Left ventricle myocardium superior (tissue), 1 donor: ENCODE measurements around the gene TRIM9. TPM values are rescaled to one million over a fixed set of nuclear protein-coding genes. Genes with fewer than 3 reads are reported as not detected.

Source experiments
- ATAC-seq: fragments of 200-7000 bp; cut with Tn5 transposase; one replicate; pipeline ENCODE4 v1.9.1; 2020; ENCODE audit warnings: mild to moderate bottlenecking, moderate library complexity
- DNase-seq: peaks from one replicate; pipeline ENCODE4 v3.0.0-alpha.2; 2020
- intact Hi-C: fragments of 100-400 bp; cut with micrococcal nuclease; formaldehyde crosslinking; loops from one replicate; pipeline ENCODE4 v1.11.0; 2022
- total RNA-seq: library from RNA; stranded (reverse); fragmentation: NEBNext Ultra II Directional; extraction: Animal tissue kit (Norgen Biotek cat#: 25700); gene quantifications from one replicate; pipeline ENCODE4 v1.2.1, GENCODE V29; 2021
- donor health status: DM: no; HTN: yes; CAD: no; lungs with severe emphysema.

TRIM9 gene
- total RNA-seq, 1 donor from 2014 or later, result 0.42 TPM

GRCh38 chr14:51095854-51096823, 1.2 kb upstream of the TRIM9 start:
- DNase-seq, result peak; percentile 34
- peak; percentile 19 for ATAC-seq
- intact Hi-C loops, result no loop called here

DNA sequence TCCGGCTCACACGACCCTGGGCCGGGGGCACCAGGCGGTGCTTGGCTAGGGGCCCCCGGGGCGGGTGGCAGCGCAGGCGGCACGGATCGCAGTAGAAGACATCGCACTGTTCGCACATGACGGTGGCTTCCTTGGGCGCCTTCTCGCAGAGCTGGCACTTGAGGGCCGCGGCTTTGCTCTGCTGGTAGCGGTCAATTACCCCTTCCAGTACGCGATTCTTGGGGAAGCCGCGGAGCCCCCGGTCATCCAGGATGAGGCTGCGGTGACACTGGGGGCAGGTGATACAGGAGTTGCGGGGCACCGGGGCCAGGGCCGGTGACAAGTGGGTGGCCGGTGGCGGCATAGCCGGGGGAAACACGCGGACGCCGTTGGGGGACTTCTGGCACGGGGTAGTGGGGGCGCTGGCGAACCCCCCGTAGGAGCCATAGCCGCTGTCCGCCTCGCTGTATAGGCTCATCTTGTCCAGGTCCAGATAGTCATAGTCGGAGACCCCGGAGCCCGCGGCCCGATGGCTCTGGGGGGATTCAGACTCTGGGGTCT, 553 bp downstream of the TRIM9 start:
- ATAC-seq (no peak), DNase-seq (peak; percentile 28)
- intact Hi-C loops, result no loop called here

- intact Hi-C loops, result no loop called here
- DNase-seq, result peak; percentile 63
- no peak for ATAC-seq
Measured at GRCh38 chr14:51093371-51094281, 1.3 kb downstream of the TRIM9 start.

DNA sequence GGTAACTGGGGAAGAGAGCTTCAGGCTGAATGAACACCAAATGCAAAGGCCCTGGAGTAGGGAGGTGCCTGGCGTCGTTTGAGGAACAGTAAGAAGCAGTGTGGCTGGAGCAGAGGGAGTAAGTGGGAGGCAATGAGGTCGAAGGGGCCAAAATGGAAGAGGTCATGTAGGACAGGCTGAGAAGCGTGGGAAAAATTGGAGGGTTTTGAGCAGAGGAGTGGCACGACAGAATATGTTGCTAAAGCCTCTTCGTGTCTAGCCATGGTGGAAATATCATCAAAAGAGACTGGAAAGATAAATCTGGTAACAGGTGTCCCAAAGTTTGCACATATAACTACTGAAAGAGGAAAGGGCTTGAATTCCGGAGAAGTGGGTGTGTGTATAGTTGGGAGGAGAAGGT, 1.9 kb downstream of the TRIM9 start:
- DNase-seq, result no peak
- no peak for ATAC-seq
- intact Hi-C loops, result no loop called here

DNA sequence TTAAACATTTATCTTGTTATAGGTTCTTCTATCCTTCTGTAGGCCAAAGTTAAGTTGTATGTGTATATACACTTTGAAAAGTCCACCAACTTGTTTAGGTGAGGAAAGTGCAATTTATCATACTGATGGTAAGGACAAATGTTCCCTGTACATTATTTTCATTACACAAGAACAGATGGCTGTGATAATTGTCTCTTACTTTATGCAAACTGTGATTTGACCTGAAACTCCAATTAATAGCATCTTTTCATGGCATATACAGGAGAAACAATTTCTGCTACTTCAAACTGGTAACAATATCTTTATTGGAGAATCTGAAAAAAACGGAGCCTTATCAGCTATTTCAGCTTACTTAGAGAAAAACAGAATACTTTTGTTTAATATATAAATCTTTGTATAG, 5.6 kb downstream of the TRIM9 start:
- intact Hi-C loops, result no loop called here
- no peak for ATAC-seq
- DNase-seq, result no peak

GRCh38 chr14:51087031-51087441, 7.9 kb downstream of the TRIM9 start:
- intact Hi-C loops, result no loop called here
- ATAC-seq, result peak; percentile 51
- DNase-seq, result no peak

GRCh38 chr14:51086044-51086443, 8.9 kb downstream of the TRIM9 start:
- no peak for DNase-seq
- ATAC-seq, result peak; percentile 52
- intact Hi-C loops, result no loop called here

DNA sequence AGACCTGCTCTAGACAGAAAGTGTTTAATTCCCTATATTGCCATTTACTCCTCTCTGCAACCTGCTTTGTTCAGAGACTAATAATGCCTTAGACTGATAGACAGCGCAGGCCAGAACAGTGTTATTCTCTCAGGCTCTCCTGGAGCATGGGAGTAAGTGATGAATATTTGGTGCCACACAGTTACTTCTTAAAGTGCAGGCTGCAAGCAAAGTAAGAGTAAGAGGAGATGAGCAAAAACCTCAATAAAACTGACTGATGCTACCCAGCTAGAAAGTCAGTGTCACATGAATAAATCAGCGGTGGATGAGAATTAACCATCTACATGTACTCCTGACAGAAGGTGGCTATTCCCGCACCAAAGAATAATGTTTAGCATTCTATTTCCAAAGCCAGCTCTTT, 9.9 kb downstream of the TRIM9 start:
- DNase-seq (no peak), ATAC-seq (no peak)
- intact Hi-C loops, result no loop called here

- intact Hi-C loops, result no loop called here
- no peak for DNase-seq
- no peak for ATAC-seq
Measured at GRCh38 chr14:51084507-51084906, 10.4 kb downstream of the TRIM9 start.

DNA sequence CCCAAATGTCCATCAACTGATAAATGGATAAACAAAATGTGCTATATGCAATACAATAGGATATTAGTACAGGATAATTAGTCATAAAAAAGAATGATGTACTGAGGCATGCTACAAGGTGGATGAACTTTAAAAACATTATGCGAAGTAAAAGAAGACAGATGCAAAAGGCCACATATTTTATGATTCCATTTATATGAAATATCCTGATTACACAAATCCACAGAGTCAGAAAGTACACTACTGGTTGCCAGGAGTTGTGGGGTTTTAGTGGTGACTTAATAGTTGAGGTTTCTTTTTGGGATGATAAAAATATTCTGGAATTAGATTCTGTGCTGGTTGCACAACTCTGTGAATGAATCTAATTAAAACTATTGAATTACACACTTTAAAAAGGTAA, 12.6 kb downstream of the TRIM9 start:
- intact Hi-C loops, result no loop called here
- peak; percentile 62 for ATAC-seq
- no peak for DNase-seq

DNA sequence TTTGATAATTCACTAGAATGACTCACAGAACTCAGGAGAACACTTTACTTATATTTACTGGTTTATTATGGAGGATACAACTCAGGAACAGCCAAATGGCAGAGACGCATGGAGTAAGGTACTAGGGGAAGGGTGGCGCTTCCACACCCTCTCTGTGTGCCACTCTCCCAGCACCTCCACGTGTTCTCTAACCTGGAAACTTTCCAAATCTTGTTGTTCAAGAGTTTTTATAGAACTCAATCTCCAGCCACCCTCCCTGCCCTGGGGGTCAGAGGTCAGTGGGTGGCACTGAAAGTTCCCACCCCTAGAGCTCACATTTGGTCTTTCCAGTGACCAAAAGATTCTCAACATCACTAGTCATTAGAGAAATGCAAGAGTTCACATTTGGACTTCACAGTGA, 13.2 kb downstream of the TRIM9 start:
- no peak for DNase-seq
- no peak for ATAC-seq
- intact Hi-C loops, result no loop called here

- ATAC-seq (no peak), DNase-seq (no peak)
- intact Hi-C loops, result no loop called here
Measured at GRCh38 chr14:51081209-51081608, 13.7 kb downstream of the TRIM9 start.

DNA sequence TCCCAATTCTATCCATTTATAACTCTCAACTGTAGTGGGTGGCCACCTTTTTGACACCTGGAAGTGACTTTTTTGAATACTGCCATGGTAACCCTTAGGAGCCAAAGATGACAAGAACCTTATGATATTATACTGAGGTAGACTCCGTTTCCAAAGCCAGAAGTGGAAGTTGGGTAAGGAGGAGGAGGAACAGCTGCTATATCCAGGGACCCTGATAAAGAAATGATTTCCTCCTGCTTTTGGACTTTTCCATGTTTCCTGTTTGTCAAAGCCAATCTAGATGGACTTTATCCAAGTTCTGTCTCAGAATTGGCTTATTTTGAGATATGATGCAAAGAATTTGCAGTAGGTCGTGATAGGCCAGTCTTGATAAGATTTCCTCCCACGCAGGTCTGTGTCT, 14.3 kb downstream of the TRIM9 start:
- intact Hi-C loops, result no loop called here
- DNase-seq (no peak), ATAC-seq (peak; percentile 74)

DNA sequence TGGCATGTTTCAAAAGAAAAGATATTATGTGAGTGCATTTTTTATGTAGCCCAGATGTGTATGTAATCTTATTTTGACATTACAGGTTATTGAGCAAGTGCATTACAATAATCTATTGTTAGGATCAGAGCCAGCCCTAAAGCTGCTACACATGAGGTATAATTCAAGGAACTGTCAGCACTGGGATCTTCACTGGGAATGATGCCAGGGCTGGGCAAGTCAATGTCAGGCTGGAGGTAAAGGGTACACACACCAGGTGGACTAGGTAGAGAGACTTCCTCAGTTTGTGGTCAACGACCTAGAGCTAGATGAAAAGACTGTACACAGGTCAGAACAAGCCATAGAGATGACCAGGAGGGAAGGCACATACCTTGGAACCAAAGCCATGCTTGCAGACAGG, 15.4 kb downstream of the TRIM9 start:
- intact Hi-C loops, result loop anchor here (10.0 kb wide), 1 partner anchor 115 kb away; no protein-coding TSS in a partner anchor
- DNase-seq (no peak), ATAC-seq (no peak)

GRCh38 chr14:51079085-51079484, 15.8 kb downstream of the TRIM9 start:
- ATAC-seq, result no peak
- intact Hi-C loops, result loop anchor here (10.0 kb wide), 1 partner anchor 114 kb away; no protein-coding TSS in a partner anchor
- DNase-seq, result no peak

GRCh38 chr14:51074701-51075385, 20.1 kb downstream of the TRIM9 start:
- intact Hi-C loops, result loop anchor here (10.0 kb wide), 1 partner anchor 110 kb away; no protein-coding TSS in a partner anchor
- no peak for DNase-seq
- ATAC-seq, result no peak

DNA sequence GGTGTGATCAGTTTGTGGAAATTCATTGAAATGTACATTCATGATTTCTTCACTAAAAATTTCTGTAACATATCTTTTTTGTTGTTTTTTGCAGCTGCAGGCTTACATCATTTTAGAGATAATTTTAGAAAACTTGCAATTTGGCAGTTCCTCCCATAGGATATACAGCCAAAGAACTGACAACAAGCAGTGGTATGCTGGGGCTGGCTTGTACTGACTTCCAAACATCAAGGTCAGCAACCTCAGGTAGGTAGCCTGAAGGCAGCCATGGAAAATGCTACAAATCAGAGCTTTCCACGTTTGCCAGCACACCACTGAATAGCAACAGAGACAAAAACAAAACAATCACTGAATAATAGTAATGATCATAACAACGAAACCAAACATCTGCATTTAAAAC, 21.2 kb downstream of the TRIM9 start:
- intact Hi-C loops, result loop anchor here (10.0 kb wide), 1 partner anchor 109 kb away; no protein-coding TSS in a partner anchor
- DNase-seq (no peak), ATAC-seq (peak; percentile 76)

DNA sequence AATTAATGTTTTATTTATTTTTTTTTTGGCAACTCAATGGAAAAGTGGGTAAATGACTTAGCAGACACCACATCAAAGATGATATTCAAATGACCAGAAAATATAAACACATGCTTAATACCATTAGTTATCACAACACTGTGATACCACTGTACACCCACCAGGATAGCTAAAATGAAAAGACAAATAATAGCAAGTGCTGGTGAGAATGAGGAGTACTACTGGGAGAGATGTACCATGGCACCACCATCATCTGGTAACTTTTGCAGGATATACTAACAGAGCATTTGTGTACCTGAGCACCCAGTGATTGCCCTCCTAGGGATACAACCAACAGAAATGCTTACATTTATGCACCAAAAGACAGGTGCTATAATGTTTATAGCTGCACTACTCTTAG, 21.9 kb downstream of the TRIM9 start:
- no peak for DNase-seq
- no peak for ATAC-seq
- intact Hi-C loops, result loop anchor here (10.0 kb wide), 1 partner anchor 108 kb away; no protein-coding TSS in a partner anchor

DNA sequence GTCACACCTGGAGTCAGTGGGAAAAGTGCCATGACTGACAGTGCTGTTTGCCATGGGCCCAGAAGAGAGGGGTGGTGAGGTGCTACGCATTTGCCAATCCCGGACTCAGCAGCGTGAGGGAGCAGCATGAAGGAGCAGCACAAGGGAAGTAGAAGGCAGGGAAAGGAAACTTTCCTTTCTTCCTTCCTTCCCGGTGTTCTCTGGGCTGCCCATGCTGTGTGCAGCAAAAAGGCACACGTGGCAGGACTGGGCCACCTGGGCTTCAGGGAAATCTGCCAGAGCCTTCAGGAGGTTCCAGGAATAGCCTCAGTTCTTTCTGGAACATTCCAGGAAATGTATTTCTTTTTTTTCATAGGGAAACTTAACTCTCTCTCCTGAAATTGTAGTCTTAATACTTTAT, 23.0 kb downstream of the TRIM9 start:
- ATAC-seq, result peak; percentile 54
- peak; percentile 28 for DNase-seq
- intact Hi-C loops, result loop anchor here (10.0 kb wide), 1 partner anchor 107 kb away; no protein-coding TSS in a partner anchor
